ENCODE data around the gene COX5B.

Gene COX5B

DNA sequence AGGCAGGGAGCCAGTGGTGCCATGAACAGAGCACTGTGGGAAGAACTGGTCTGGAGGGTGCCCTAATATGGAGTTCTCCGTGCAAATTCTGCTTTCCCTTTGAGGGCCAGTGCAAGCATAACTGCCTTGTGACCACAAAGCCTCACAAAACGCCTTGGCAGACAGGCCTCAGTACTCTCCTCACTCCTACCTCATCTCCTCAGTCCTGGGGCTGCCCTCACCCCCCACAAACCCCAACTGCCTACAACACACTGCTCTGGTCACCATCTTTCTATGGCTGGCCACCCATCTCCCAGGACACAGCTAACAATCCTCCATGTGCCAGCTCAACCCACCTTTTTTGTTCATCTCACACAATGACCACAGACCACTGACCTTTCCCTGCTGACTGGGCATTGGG is 8.9 kb downstream of the COX5B start:
- DNase-seq (ENCODE audit: low spot score) = peak; percentile 3
- TF ChIP-seq CTCF (IDR thresholded peaks at IDR 0.05; ENCODE audit: extremely low read depth, missing control alignments) = no peak

- no peak for TF ChIP-seq CTCF (IDR thresholded peaks at IDR 0.05; ENCODE audit: extremely low read depth, missing control alignments)
- DNase-seq (ENCODE audit: low spot score) = peak; percentile 4
Measured at GRCh38 chr2:97656129-97656755, 10.4 kb downstream of the COX5B start.

- DNase-seq (ENCODE audit: low spot score) = peak; percentile 3
- TF ChIP-seq CTCF (IDR thresholded peaks at IDR 0.05; ENCODE audit: extremely low read depth, missing control alignments) = no peak
Measured at GRCh38 chr2:97656905-97657587, 11.2 kb downstream of the COX5B start.

GRCh38 chr2:97657986-97658690 is 12.3 kb downstream of the COX5B start:
- DNase-seq (ENCODE audit: low spot score) = no peak
- TF ChIP-seq CTCF (IDR thresholded peaks at IDR 0.05; ENCODE audit: extremely low read depth, missing control alignments) = no peak

- DNase-seq (ENCODE audit: low spot score) = no peak
- no peak for TF ChIP-seq CTCF (IDR thresholded peaks at IDR 0.05; ENCODE audit: extremely low read depth, missing control alignments)
Measured at GRCh38 chr2:97658691-97659157, 12.9 kb downstream of the COX5B start.

DNA sequence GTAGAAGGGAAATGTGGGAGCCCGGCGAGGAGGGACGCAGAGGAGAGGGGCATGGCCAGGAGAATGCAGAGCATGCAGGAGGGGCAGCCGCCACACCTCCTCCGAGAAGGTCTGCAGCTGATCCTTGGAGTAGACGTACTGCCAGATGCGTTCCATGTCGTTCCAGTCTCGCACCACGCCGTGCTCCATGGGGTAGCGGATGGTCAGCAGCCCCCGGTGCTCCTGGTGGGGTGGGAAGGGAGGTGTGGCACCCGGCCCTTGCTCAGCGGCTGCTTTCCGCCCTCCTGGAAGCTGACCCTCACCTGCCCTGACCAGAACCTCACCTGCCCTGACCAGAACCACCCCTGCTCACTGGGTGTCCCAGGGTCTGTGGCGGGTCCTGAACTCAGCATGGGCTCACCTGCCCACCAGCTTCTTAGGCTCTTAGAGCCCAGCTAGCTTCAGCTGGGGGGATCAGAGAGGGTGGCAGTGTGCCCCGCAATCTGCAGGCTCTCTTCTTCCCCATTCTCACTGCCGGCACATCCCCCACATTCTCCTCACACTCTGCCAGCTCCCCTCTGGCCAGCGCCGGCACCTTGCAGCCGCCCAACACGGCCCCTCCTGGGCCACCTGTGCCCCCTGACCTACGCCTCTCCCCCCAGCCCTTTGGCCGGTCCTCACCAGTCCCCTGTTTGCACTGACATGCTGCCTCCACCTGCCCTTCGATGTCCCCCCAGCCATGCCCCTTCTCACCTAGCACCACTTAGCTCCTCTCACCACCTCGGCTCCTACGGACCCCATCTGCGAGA is 13.6 kb downstream of the COX5B start:
- no peak for DNase-seq (ENCODE audit: low spot score)
- TF ChIP-seq CTCF (IDR thresholded peaks at IDR 0.05; ENCODE audit: extremely low read depth, missing control alignments) = no peak
